Astrocyte of the spinal cord (primary cell): ENCODE measurements around the gene ETNPPL.
"Not testable (repeated sequence)": the region's sequence is repeated elsewhere in the genome, so short reads cannot be mapped to it uniquely, and the experiment has no call there.

Experiments used
- DNase-seq: peaks from one replicate; pipeline ENCODE4 v3.0.0; 2011; ENCODE audit warnings: low read depth, low spot score
- H3K4me3 ChIP-seq: 2 replicates; pipeline ENCODE4 v1.5.1; 2011; ENCODE audit warnings: low read depth, mild to moderate bottlenecking, low read length, moderate library complexity
- CTCF ChIP-seq: IDR thresholded peaks from 2 replicates; pipeline ENCODE4 v1.5.1; 2012; ENCODE audit warnings: low read depth, mild to moderate bottlenecking, low read length, inconsistent platforms
- in situ Hi-C: cut with HindIII; loops from 2 replicates; pipeline ENCODE4 v1.10.0; 2017; ENCODE audit warnings: low sequenced_read_pairs

ETNPPL gene

GRCh38 chr4:108729731-108730130 lies 33.1 kb downstream of the ETNPPL start:
- in situ Hi-C loops: no loop called here
- H3K4me3 ChIP-seq: no peak overlapping the region
- no peak for TF ChIP-seq CTCF
- no peak for DNase-seq

- DNase-seq: peak; percentile 24
- no peak for TF ChIP-seq CTCF
- in situ Hi-C loops: no loop called here
Measured at GRCh38 chr4:108725457-108725856, 37.4 kb downstream of the ETNPPL start.

GRCh38 chr4:108717386-108717785 lies 45.5 kb downstream of the ETNPPL start:
- in situ Hi-C loops: no loop called here
- no peak for TF ChIP-seq CTCF
- no peak overlapping the region for H3K4me3 ChIP-seq
- DNase-seq: no peak

More at GRCh38 chr4:108725457-108725856, 37.4 kb downstream of the ETNPPL start:
- no peak overlapping the region for H3K4me3 ChIP-seq

- in situ Hi-C loops: no loop called here
- H3K4me3 ChIP-seq: no peak overlapping the region
- DNase-seq: no peak
- TF ChIP-seq CTCF: no peak
Measured at GRCh38 chr4:108716340-108716739, 46.5 kb downstream of the ETNPPL start.

GRCh38 chr4:108714880-108715279 lies 48.0 kb downstream of the ETNPPL start:
- no peak for TF ChIP-seq CTCF
- DNase-seq: no peak
- in situ Hi-C loops: no loop called here
- H3K4me3 ChIP-seq: no peak overlapping the region

GRCh38 chr4:108710578-108710977 lies 52.3 kb downstream of the ETNPPL start:
- H3K4me3 ChIP-seq, in situ Hi-C loops, DNase-seq: not testable (repeated sequence)

GRCh38 chr4:108709722-108710121 lies 53.1 kb downstream of the ETNPPL start:
- DNase-seq: no peak

More at GRCh38 chr4:108709722-108710121, 53.1 kb downstream of the ETNPPL start:
- in situ Hi-C loops: no loop called here
- H3K4me3 ChIP-seq: no peak overlapping the region
- no peak for TF ChIP-seq CTCF
